GM18526 (cell line): Measurements from ENCODE around the gene PLA2G2C.

Experiments
- POLR2A ChIP-seq: IDR thresholded peaks from 3 replicates; pipeline ENCODE4 v1.6.1; 2011; ENCODE audit not compliant: insufficient read length; ENCODE audit errors: extremely low read depth

Gene PLA2G2C

DNA sequence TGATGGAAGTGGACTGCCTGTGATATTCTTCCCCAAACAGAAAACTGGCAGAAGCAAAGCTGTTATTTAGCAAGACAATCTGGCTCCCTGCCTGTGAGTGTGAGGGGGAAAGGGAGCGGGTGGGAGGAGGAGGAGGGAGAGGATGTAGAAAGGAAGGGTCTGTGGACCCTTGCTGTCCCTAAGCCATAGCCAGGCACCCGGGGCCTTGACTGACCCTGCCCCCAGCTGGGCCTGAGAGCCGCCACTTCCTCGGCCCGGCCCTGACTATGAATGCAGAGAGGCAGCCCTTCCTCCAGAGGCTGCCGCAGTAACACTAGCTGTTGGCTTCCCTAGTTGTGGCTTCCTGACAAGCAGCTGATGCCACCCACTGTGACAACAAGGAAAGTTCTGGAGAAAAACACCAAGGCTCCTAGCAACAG lies 33.3 kb downstream of the PLA2G2C start:
- TF ChIP-seq POLR2A = no peak

DNA sequence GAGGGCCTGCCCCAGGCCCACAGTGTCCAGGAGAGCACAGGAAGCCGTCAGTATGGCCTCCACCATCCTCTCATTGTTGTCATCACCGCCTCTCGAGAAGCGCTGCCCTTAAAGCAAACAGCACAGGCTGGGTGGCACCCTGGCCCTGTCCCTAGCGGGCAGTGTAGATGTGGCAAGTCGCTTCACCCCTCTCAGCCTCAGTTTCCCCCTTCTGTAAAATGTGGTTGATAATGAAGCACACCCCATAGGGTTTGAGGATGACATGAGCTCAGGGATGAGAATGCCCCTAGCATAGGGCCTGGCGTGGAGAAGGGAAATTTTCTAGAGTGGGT lies 33.8 kb downstream of the PLA2G2C start:
- no peak for TF ChIP-seq POLR2A

GRCh38 chr1:20151906-20152598 lies 34.3 kb downstream of the PLA2G2C start:
- TF ChIP-seq POLR2A = no peak

DNA sequence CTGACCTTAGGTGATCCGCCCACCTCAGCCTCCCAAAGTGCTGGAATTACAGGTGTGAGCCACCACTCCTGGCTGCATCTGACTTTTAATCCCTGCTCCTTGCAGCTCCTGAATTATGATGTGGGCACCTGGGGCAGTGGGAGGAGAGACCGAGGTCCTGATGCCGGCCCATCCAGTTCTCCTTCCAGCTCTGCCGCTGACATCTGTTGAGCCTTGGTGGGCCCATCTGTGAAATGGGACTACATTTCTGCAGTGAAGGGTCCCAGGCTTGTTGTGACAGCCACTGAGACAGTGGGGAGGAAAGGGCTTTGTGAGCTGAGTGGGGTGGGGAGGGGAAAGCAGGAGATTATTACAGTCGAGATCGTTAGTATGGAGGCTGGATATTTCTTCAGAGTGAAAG lies 35.3 kb downstream of the PLA2G2C start:
- no peak for TF ChIP-seq POLR2A

- no peak for TF ChIP-seq POLR2A
Observed at GRCh38 chr1:20150326-20150705, 36.0 kb downstream of the PLA2G2C start.

GRCh38 chr1:20149601-20150325 lies 36.6 kb downstream of the PLA2G2C start:
- no peak for TF ChIP-seq POLR2A

- no peak for TF ChIP-seq POLR2A
Observed at GRCh38 chr1:20148571-20149500, 37.5 kb downstream of the PLA2G2C start.

DNA sequence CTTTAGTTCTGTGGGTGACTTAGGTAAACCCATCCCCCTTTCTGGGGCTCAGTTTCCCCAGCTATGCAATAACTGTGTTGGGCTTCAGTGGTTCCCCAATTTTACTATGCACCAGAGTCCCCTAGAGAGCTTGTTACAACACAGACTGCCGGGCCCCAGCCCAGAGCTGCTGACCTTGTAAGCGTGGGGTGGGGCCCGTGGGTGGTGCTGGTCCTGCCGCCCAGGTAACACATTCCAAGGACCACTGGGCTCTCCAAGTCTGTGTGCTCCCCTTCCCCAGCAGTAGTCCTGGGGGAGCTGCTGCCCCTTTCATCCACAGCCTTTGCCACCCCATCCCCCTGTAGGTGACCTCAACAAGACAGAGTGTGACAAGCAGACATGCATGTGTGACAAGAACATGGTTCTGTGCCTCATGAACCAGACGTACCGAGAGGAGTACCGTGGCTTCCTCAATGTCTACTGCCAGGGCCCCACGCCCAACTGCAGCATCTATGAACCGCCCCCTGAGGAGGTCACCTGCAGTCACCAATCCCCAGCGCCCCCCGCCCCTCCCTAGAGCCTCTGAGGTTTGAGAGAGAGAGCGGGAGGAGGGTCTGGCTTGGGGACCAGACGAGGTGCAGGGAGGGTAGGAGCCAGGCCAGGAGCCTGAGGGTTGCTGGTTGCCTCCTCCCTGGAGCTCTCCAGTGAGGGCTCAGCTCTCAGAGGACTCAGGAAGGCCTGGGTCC lies 38.3 kb downstream of the PLA2G2C start:
- TF ChIP-seq POLR2A = no peak

DNA sequence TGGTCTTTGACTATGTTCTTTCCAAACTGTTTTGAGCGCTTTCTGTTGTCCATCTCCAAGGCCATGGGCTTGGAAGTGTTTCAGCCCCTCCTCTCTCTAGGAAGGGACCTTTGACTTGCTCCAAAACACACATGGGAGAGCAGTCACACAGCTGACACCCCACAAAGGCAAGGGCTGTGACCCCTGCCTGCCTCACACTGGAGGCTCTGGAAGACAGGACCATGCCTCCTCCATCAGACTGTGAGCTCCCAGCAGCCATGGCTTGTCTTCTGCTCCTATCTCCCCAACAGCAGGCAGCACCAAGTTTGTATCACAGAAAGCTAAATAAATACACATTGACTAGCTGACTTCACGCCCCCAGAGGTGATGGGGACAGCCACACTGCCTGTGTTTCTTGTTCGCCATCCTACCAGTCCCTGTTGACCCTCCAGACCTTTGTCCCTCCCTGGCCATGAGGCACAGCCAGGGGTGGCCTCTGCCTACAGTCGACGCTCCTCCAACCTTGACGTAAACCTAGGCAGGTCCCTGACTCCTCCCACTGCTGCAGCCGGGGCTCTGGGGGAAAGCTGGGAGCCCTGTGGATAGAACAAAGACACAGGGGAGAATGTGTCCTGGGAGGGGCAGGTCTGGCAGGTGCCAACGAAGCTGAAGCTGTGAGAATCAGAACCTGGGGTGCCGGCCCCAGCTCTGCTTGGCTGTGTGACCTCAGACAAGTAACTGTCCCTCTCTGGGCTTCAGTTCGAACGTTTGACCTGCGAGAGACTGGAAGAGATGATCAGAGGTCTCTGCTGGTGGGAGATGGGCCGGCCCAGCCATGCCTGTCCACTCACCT lies 42.4 kb downstream of the PLA2G2C start:
- no peak for TF ChIP-seq POLR2A

GRCh38 chr1:20143318-20143717 lies 43.0 kb downstream of the PLA2G2C start:
- TF ChIP-seq POLR2A = no peak

GRCh38 chr1:20142001-20142710 lies 44.2 kb downstream of the PLA2G2C start:
- TF ChIP-seq POLR2A = no peak

DNA sequence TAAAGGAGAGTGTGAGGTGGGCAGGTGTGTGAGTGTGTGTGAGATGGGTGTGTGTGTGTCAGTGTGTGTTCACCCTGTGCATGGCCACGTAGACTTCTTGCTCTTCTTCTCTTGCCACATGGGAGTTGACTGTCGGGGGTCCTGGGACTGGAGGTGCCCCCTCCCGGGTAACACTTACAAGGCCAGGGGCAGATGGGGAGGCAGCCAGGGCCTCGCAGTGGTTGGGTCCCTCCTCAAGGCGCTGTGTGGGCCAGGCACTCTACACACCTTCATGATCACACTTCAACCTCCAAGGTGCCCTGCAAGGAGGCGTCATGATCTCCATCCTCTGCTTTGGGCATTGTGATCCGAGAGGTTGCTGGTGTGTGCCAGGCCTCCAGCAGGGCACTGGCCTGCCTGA lies 44.9 kb downstream of the PLA2G2C start:
- no peak for TF ChIP-seq POLR2A

DNA sequence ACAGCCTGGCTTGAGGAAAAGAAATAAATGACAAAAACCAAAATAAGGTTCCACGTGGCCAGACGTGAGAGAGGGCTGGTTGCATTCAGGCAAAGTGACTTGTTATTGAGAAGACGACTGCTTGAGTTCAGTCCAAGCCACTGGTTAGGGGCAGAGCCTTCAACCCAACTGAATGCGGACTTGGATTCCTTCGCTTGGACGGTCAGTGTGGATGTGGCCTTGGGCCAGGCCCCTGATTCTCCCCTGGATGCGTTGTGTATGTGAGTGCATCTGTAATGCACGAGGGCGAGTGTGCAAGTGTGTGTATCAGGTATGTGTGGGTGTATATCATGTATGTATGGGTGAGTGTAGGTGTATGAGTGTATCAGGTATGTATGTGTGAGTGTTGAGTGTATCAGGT lies 45.3 kb downstream of the PLA2G2C start:
- TF ChIP-seq POLR2A = no peak
